SHP77 treated with DMSO at 0.1 percent for 48 hours (cell line): Measurements from ENCODE around the gene MCM7.

Source experiments
- DNase-seq: peaks from one replicate; lab custom pipeline; 2025; lab: John Stamatoyannopoulos, UW

MCM7 gene

DNA sequence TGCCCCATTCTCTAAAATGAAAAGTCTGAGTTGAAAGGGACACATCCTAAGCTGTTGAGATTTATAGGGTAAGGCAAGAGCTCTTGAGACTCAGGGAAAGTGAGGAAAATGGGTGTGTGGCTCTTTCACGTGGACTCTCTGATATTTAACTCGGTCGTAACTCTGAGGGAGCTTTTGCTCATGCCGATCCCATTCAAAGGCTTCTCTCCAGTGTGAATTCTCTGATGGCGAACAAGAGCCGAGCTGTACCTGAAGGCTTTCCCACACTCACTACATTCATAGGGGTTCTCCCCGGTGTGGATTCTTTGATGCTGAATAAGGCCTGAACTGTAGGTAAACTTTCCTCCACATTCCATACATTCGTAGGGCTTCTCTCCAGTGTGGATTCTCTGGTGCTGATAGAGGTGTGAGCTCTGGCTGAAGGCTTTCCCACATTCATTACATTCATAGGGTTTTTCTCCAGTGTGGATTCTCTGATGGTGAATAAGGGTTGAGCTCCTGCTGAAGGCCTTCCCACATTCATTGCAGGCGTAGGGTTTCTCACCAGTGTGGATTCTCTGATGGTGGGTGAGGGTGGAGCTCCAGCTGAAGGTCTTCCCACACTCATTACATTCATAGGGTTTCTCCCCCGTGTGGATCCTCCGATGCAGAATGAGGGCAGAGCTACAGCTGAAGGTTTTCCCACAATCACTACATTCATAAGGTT is 30.0 kb downstream of the MCM7 start:
- no peak for DNase-seq

DNA sequence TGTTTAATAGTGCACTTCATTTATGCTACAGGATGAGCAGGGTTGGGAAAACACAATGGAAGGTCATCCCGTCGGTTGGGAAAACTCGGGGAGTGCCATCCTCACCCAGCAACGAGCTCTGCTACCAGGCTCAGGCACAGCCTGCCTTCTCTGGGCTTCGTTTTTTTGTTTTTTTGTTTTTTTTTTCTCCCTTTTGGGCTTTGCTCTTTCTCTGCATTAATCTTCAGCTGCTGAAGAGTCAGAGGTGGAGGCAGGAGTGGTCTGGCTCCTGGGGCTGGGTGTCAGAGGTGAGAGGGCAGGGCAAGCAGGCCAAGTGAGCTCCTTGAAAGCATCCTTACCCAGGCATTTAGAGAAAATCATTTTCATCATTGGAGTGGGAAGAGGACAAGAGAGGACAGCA is 31.2 kb downstream of the MCM7 start:
- DNase-seq: no peak

DNA sequence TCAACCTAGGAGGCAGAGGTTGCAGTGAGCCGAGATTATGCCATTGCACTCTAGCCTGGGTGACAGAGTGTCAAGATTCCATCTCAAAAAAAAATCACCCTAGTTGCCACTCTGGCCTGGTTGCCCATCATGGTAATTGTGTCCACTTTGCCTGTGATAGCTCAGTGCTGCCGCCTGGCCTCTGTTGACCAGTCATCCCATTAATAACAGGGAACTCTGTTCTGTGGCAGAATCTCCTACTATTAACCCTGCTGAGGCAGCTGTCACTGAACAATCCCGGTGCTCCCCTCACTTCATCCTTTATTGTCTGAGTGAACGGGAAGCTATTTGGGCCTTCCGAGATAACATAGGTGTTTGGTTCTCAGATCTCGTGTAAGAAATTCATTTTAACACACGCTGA is 34.2 kb downstream of the MCM7 start:
- DNase-seq: no peak

DNA sequence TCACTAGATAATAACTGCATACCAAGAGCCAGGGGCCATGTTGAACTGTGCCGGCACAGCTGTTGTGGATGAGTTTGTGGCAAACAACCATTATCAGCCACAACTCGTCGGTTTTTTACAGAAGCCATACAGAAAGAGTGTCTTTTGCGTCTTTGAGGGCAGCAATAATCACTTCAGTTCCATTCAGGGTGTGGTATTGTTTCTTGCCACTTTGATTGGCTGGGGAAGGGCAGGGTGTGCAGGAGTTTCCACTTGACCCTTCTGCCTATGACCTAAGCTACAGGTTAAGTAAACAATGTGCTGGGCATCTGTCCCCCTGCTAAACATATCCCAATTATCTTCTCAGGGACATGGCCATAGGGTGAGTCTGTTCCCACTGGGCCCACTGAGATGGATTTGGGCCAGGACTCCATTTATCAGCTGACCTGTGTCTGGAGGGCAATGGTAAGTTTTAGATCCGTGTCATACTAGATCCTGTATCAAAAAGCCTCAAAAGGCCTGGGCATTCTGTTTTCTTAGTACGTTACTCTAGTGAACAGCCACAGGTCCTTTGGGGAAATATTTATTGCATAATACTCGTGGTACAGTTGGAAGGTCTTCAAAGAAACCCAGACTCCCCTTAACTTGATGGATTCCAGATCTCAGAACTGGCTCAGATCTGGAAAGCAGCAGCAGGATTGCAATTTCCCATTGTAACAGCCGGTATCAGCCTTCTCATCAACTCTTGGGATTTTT is 35.6 kb downstream of the MCM7 start:
- no peak for DNase-seq

DNA sequence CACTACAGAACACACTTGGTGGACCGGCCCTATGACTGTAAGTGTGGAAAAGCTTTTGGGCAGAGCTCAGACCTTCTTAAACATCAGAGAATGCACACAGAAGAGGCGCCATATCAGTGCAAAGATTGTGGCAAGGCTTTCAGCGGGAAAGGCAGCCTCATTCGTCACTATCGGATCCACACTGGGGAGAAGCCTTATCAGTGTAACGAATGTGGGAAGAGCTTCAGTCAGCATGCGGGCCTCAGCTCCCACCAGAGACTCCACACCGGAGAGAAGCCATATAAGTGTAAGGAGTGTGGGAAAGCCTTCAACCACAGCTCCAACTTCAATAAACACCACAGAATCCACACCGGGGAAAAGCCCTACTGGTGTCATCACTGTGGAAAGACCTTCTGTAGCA is 37.0 kb downstream of the MCM7 start:
- no peak for DNase-seq

DNA sequence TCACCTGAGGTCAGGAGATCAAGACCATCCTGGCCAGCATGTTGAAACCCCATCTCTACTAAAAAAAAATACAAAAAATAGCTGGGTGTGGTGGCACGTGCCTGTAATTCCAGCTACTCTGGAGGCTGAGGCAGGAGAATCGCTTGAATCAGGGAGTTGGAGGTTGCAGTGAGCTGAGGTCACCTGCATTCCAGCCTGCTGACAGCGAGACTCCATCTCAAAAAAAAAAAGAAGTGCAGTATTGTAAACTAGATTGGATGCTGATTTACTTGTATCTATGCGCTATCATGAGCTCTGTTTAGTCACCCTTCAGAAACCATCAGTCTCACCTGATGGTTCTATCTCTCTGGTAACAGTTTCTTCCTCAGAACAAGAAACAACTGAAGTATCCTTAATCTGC is 37.8 kb downstream of the MCM7 start:
- no peak for DNase-seq

DNA sequence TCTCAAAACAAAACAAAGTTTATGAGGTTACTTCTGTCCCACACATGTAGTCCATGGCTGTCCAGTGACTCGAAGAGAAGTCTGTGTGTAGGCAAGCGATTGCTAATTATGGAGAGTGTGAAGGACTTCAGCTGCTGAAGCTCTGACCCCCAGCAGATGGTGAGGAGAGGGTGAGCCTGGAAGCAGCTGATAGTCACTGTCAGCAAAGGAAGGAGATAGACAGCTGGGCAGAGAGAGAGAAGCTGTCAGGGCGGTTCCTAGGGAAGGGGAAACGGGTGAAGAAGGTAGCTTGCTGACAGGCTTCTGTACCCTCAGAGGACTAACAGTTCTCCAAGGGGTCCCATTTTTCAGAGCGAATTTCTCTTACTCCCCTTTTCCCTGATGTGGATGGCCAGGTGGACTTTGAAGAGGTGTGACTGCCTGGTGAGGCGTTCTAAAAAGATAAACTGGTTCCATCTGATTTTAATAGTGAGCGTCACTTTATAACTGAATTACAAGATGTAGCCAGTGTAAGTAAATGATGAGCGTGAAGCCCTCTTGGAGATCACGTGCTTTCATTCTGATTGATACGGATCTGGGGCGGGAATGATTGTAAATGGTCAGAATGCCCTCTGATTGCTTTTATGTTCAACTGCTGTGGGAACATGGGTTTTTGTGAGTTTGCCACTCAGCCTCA is 39.5 kb downstream of the MCM7 start:
- no peak for DNase-seq

DNA sequence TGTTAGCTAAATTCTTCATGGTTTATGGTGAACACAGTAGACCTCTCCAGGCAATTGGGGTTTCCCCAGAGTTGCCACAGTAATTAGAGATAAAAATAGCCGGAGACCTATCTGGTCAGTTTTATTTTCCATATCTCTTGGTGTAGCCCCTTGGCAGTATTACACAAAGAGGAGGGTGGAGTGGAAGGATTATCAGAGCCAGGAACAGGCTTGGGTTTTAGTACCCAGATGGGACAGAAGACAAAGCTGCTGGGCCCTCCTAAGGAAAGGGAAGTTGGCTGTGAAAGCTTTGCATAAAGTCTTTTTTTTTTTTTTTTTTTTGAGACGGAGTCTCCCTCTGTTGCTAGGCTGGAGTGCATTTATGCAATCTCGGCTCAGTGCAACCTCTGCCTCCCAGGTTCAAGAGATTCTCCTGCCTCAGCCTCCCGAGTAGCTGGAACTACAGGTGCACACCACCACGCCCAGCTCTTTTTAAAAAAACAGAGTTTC is 41.9 kb downstream of the MCM7 start:
- DNase-seq: no peak

DNA sequence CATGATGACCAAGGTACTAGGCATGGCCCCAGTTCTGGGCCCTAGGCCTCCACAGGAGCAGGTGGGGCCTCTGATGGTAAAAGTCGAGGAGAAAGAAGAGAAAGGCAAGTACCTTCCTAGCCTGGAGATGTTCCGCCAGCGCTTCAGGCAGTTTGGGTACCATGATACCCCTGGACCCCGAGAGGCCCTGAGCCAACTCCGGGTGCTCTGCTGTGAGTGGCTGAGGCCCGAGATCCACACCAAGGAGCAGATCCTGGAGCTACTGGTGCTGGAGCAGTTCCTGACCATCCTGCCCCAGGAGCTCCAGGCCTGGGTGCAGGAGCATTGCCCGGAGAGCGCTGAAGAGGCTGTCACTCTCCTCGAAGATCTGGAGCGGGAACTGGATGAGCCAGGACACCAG is 44.2 kb downstream of the MCM7 start:
- DNase-seq: no peak

DNA sequence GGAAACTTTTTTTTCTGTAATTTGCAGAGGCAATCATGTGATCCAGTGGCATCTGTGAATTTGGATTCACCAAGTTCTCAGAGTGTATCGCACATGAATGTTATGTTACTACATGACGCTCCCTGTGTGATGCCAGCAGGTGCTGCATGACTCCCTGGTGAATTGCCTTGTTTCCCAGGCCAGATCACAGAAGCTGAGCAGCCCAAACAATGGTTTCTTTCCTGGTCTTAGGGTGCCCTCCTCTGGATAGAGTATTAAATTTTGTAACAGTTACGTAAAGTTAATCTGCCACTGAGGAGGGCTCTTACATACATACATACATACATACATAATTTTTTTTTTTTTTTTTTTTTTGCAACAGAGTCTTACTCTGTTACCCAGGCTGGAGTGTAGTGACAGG is 48.0 kb downstream of the MCM7 start:
- DNase-seq: peak; percentile 56

DNA sequence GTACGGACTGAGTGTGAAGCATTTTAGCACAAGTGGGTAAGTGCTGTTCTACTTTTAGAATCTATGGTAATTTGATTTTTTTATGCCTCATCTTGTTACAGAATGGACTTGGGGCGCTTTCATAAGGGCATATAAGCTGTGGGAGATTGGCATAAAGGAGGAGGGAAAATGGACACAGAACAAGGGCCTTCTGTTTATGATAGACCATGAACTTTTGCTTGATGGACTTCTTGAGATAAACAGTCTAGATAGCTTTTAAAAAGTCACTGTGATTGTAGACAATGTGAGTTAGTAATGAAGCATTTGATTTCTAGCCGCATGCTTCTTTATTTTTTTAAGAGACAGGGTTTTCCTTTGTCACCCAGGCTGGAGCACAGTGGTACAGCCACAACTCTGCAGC is 49.6 kb downstream of the MCM7 start:
- DNase-seq: no peak

DNA sequence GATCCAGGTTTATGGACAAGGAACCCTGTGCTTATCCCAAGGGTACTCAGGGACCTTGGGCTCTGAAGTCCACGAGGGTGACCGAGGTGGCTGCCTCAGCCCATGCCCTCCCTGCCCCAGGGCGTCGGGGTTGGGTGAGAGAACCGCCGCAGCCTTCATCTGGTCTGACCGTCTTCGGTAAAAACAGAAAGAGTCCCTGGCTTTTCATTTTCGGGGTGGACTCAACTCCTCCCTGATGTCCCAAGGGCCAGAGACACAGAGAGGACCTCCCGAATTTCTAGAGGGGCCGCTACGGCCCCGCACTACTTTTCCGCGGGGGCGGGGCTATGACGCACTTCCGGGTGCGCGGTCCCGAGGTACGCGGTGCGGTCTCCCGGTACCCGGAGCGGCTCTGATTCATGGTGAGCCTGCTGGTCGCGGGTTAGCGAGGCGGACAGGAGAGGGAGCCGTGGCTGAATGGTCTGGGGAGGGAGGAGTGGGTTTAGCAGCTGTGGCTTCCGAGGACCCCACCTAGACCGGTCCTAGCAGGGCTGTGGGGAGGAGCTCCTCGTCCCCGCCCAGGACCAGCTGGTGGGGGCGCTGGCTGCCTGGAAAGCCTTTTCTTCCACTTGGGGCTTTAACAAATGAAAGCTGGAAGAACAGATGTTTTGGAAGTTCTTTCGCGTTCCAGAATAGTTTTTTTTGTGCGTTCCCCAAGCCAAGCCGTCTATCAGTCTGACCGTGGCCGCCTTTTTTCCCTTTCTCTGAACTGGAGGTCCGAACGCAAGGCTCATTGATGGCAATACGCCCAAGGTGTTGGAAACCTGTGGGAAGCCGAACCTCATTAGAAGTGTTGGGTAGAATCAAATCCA is 51.5 kb downstream of the MCM7 start, which contains the start of gene ZSCAN21:
ZSCAN21 (plus strand) TSS at position 334 of the 851 bp plus-strand sequence. CDS start 7,233 bp downstream, outside the sequence.
- DNase-seq: peak; percentile 54

DNA sequence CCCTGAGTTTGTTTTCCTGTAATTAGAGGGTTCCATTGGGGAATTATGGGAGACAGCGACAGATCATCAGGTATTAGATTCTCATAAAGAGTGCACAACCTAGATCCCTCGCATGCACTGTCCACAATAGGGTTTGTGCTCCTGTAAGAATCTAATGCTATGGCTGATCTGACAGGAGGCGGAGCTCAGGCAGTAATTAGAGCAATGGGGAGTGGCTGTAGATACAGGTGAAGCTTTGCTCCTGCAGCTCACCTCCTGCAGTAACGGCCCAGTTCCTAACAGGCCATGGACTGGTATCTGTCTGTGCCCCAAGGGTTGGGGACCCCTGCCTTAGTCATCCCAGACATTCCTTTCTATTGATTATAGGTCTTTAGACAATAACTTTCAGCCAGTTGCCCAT is 52.5 kb downstream of the MCM7 start:
- DNase-seq: no peak

DNA sequence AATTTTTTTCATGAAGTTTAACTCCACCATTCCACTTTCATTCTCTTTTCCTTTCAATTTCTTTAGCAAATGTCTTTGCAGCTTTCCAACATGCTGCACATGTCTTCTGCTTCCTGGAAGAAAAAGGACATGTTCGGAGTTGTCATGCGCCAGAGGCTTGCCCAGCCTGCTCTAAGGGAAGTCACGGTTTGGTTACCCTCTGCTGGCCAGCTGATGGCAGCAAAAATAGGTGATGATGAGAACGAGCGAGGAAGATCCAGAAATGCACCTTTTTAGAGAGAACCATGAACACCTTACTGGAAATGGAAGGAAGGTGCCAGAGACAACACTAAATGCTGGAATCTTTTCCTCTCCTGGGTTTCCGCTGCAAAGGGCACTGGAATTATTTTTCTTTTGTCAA is 56.5 kb downstream of the MCM7 start:
- no peak for DNase-seq
